GM19025 (cell line): ENCODE results near the gene SPATC1L.

ENCODE experiments used
- ATAC-seq: cut with Tn5 transposase; IDR thresholded peaks from one replicate; pipeline ENCODE4 v1.9.1; 2021; ENCODE audit warnings: mild to moderate bottlenecking, low read depth, moderate library complexity; ENCODE audit not compliant: unreplicated experiment

Gene SPATC1L

GRCh38 chr21:46111857-46112724 lies 72.2 kb downstream of the SPATC1L start:
- no peak for ATAC-seq

GRCh38 chr21:46111193-46111571 lies 73.1 kb downstream of the SPATC1L start:
- ATAC-seq: no peak
